GM06990 (cell line): Measurements from ENCODE around the gene KCTD5.

Source experiments
- DNase-seq: peaks from one replicate; pipeline ENCODE4 v3.0.0-alpha.2; 2011; ENCODE audit not compliant: insufficient read length; ENCODE audit errors: extremely low read depth
- H3K27me3 ChIP-seq: replicated peaks from 2 replicates; pipeline ENCODE4 v1.6.0; 2011; ENCODE audit warnings: low read length; ENCODE audit not compliant: control insufficient read depth, insufficient read depth
- H3K36me3 ChIP-seq: 2 replicates; pipeline ENCODE4 v1.5.1; 2011; ENCODE audit warnings: low read length; ENCODE audit not compliant: control insufficient read depth, insufficient read depth
- H3K4me3 ChIP-seq: replicated peaks from 2 replicates; pipeline ENCODE4 v1.5.1; 2011; ENCODE audit warnings: low read depth, mild to moderate bottlenecking, control low read depth, low read length
- TF ChIP-seq, protein P1 (sequence below): IDR thresholded peaks from 2 replicates; pipeline ENCODE4 v1.5.1; 2011; ENCODE audit warnings: low read length, control low read depth, mild to moderate bottlenecking, inconsistent platforms; ENCODE audit not compliant: insufficient read depth, poor library complexity, severe bottlenecking

The KCTD5 gene

GRCh38 chr16:2738615-2739014 is 56.3 kb downstream of the KCTD5 start:
- Histone ChIP-seq H3K27me3 (no peaks in the 10 kb centered on the region), H3K36me3 (no peaks in the 10 kb centered on the region), H3K4me3 (no peak overlapping the region)
- TF ChIP-seq, protein P1, sequence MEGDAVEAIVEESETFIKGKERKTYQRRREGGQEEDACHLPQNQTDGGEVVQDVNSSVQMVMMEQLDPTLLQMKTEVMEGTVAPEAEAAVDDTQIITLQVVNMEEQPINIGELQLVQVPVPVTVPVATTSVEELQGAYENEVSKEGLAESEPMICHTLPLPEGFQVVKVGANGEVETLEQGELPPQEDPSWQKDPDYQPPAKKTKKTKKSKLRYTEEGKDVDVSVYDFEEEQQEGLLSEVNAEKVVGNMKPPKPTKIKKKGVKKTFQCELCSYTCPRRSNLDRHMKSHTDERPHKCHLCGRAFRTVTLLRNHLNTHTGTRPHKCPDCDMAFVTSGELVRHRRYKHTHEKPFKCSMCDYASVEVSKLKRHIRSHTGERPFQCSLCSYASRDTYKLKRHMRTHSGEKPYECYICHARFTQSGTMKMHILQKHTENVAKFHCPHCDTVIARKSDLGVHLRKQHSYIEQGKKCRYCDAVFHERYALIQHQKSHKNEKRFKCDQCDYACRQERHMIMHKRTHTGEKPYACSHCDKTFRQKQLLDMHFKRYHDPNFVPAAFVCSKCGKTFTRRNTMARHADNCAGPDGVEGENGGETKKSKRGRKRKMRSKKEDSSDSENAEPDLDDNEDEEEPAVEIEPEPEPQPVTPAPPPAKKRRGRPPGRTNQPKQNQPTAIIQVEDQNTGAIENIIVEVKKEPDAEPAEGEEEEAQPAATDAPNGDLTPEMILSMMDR, result no peak
- DNase-seq, result no peak

DNA sequence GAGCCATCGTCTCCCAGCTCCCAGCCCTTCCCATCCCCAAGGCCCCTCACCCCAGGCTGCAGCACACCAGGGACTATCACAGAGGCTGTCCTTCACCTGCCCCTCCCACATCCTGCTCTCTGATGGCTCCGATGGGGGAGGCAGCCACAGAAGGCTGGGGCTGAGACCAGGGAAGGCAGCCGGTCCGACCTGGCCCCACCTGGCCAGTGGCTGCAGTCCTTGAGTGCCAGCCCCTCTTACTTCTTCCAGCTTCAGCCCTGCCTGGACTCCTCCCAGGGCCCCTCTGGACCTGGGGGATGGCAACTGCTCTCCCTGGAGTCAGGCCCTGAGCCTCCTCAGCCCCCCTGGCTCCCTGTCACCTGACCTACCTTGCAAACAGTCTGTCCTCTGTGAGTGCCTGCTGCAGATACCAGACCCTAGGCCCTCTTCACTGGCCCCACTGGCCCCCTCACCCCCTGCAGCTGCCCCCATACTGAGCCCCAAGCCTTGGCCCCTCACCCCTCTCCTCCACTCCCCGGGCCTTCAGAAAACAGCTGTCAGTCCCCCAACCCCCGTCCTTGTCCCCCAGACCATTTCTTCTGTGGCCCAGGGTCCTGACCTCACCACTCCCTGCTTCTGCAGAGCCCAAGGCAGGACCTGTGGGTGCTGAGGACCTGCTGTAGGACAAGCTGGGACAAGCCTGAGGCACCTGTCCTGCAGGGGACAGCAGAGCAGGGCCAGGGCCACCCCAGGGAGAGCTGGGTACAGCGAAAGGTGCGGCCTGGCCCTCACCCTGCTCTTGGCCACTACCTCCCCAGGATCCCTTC is 57.5 kb downstream of the KCTD5 start:
- DNase-seq, result no peak
- Histone ChIP-seq H3K36me3 (no peaks in the 10 kb centered on the region), H3K27me3 (no peaks in the 10 kb centered on the region), H3K4me3 (no peak overlapping the region)
- TF ChIP-seq, protein P1, result no peak

DNA sequence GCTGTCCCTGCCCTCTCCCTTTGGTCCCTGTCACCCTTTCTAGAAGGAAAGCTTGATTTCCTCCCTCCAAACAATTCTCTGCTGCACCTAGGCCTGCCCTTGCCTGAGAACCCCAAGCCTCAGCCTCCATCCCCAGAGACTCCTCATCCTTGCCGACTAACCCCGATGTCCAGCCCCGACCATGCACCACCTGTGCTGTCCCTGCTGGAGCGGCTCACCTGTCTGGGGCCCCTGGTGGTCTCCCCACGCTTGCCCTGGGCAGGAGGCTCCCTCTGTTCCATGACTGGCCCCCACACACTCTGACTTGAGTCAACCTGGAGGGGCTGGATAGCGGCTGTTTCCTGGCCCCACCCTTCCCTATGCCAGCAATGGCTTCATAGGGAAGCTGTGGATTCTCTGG is 58.2 kb downstream of the KCTD5 start:
- Histone ChIP-seq H3K4me3 (no peak overlapping the region), H3K27me3 (no peaks in the 10 kb centered on the region), H3K36me3 (no peaks in the 10 kb centered on the region)
- no peak for DNase-seq
- TF ChIP-seq, protein P1, result no peak

- DNase-seq, result no peak
- TF ChIP-seq, protein P1, result no peak
- H3K27me3 ChIP-seq, result no peaks in the 10 kb centered on the region
- no peak overlapping the region for H3K4me3 ChIP-seq
- H3K36me3 ChIP-seq, result no peaks in the 10 kb centered on the region
Measured at GRCh38 chr16:2741168-2741567, 58.8 kb downstream of the KCTD5 start.

DNA sequence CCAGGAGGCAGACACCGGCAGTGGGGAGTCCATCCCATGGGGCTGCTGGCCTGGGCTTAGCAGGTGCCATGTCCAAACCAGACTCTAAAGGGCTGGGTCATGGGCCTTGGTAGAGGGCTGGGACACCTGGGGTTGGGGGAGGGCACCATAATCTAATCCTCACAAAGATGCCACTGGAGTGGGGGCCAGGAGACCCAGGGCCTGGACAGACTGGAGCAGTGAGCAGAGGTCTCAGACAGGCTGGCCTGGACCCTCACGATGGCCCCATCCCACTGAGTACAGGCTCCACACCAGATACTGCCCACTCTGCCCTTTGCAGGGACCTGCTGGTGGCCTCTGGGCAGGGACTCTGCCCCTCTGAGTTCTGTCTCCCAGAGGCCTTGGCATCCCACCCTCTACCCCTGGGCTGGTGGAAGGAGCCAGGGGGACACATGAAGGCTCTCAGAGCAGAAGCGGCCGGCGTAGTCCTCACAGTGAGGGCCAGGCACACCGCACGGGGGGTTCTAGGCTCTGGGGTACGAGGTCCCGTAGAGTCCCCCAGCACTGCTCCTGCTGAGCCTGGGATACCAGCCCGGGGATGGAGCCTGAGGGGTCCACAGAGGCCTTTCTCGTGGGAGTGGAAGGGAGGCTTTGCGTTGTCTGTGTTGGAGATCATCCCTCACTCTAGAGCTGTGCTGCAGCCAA is 60.1 kb downstream of the KCTD5 start:
- no peak overlapping the region for H3K4me3 ChIP-seq
- H3K27me3 ChIP-seq, result no peaks in the 10 kb centered on the region
- H3K36me3 ChIP-seq, result no peaks in the 10 kb centered on the region
- no peak for DNase-seq
- TF ChIP-seq, protein P1, result no peak
